HG03045 (cell line): Measurements from ENCODE around the gene AP5Z1.
A peak's percentile ranks its signal among the peaks of the same experiment; 100 is the strongest.

Experiments
- ATAC-seq: cut with Tn5 transposase; IDR thresholded peaks from one replicate; pipeline ENCODE4 v1.9.1; 2021; ENCODE audit warnings: mild to moderate bottlenecking, moderate library complexity; ENCODE audit not compliant: unreplicated experiment

Gene AP5Z1

DNA sequence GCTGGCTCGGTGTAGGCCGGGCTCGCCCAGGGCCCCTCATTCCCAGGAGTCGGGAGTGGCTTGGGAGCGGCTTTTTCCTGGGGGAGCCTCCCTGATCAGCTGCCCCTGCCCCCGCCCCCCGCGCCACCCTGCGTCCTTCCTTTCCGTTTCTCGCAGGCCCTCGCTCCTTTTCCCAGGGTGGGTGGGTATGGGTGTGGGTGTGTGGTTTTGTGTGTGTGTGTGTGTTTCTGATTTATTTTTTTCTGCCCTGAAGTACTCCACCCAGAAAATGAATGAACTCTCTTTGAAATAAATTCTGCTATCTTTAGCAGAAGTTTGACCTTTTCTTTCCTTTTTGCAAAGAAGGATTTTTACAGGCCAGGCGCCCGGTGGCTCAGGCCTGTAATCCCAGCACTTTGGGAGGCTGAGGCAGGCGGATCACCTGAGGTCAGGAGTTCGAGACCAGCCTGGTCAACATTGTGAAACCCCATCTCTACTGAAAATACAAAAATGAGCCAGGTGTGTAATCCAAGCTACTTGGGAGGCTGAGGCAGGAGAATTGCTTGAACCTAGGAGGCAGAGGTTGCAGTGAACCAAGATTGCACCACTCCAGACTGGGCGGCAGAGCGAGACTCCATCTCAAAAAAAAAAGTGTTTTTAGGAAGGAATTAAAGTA, 30.0 kb upstream of the AP5Z1 start:
- peak; percentile 17 for ATAC-seq

DNA sequence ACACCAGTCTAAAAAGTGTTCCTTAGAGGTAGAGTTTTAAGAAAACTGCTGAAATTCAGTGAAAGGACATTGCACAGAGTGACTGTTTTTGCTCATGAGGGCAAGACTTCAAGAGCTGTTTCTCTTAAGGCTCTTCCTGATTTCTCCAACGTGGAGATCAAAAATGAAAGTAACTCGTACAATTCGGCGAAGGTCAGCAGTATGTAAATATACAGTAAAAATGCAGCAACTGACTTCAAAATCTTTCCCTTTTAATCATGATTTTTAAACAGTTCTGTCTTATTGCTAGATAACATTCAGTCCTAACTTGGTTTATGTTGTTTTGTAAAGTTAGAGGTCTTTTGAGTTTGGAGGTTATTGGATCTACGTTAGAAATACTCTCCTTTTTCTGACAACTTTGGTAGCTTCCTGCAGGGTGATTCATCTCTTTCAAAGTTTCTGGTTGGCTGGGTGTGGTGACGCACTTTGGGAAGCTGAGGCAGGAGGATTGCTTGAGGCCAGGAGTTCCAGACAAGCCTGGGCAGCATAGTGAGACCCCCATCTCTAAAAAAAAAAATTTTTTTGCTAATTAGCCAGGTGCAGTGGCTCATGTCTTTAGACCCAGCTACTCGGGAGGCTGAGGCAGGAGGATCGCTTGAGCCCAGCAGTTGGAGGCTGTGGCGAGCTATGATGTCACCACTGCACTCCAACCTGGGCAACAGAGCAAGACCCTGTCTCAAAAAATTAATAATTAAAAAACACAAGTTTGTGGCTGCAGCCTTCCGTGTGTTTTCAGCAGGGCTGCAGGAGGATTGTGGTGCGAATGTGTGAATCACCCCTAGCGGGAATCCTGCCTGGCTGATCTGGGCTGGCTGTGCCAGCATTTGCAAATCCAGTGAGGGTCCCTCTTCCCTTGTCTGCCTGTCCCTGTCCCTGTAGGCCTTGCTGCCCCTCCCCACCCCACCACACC, 29.2 kb upstream of the AP5Z1 start:
- ATAC-seq, result no peak

GRCh38 chr7:4747013-4747412, 28.4 kb upstream of the AP5Z1 start:
- ATAC-seq, result no peak

- ATAC-seq, result no peak
Measured at GRCh38 chr7:4747746-4748145, 27.7 kb upstream of the AP5Z1 start.

- no peak for ATAC-seq
Measured at GRCh38 chr7:4748231-4748681, 27.2 kb upstream of the AP5Z1 start.

DNA sequence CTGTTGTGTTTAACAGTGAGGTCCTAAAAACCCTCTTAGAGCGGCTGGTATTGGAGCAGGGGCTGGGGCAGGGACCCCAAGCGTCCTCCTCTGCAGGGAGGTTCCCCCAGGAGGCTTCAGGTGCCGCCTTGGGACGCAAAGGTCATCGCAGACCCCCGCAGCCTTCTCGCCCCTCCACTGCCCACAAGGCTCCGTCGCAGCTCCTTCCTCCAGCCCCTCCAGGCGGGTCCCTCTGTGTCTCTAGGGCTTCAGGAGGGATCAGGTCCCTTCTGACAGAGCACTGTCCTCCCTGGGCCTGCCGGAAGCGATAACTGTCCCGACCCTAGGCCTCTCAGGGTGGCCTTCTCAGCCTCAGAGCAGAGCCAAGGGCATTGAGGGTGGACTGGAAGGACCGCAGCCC, 26.1 kb upstream of the AP5Z1 start:
- no peak for ATAC-seq

DNA sequence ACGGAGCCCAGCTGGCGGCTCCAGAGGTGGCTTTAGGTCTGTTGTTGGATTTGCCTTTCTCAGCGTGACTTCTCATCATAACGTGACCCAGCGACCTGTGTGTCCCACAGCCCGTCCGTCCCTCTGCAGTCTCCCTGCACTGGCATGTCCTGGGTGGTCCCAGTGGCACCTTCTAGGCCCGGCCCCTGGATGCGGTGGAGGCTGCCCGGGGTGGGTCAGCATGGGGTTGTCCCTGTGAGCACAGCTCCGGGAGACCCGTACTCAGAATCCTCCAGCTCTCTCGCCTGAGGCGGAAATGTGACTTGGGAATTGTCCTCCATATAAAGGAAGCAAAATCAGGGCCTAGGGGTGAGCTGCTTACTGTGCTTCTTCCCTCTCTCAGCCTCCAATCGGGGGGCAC, 25.6 kb upstream of the AP5Z1 start:
- ATAC-seq, result no peak

- ATAC-seq, result no peak
Measured at GRCh38 chr7:4751398-4751947, 23.9 kb upstream of the AP5Z1 start.

- no peak for ATAC-seq
Measured at GRCh38 chr7:4753598-4754432, 21.6 kb upstream of the AP5Z1 start.

DNA sequence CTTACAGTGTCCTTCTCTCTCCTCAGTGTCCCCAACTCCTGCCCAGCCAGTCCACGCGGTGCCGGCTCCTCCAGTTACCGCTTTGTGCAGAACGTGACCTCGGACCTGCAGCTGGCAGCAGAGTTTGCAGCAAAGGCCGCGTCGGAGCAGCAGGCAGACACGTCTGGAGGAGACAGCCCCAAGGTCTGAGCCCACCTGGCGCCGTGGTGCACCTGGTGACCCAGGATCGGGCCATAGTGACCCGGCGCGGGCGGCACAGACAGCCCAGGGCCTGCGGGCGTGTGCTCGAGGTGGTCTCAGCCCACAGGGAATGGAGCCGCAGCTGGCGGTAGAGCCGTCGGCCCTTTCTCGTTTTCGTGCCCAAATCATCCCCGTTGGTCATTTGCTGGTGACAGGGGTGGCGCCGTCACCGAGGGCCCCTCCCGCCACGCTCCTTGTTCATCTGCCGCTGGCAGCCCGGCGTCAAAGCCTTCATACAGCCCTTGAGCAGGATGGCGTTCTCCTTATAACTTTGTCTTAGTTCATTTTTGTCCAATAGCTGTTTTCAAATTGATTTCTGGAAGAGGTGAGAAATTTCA, 20.9 kb upstream of the AP5Z1 start:
- no peak for ATAC-seq

GRCh38 chr7:4755045-4755444, 20.4 kb upstream of the AP5Z1 start:
- no peak for ATAC-seq

DNA sequence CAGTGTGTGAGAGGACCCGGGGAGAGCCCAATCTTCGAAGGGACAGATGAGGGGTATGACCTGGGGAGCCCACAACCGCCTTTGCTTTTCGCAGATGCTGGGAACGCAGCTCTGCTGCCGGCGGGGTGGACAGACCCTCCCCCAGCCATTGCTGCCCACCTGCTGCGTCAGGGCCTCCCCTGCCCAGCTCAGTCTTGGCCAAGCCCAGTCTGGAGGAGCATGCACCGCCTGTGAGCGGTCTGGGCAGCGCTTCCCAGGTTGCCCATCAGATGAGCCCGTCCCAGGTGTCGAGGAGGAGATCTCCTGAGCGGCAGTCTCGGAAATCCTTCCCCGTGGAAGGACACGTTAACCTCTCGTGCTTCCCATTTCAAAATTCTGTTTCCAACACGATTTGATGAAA, 17.3 kb upstream of the AP5Z1 start:
- no peak for ATAC-seq

DNA sequence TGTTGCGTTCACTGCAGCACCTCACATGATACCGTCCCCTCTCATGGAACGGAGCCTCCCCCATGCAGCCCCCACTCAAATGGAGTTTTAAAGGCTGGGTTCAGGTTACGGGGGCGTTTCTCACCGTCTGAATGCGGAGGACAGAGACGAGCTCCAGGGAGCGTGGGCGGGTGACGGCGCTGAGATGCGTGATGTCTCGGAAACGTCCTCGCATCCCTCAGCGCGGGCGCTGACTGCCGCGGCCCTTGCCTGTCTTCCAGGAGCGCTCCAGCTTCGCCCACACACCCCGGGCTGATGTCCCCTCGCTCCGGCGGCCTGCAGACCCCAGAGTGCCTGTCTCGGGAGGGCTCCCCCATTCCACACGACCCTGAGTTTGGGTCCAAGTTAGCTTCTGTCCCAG, 16.6 kb upstream of the AP5Z1 start:
- ATAC-seq, result no peak

GRCh38 chr7:4759211-4759610, 16.2 kb upstream of the AP5Z1 start:
- ATAC-seq, result no peak

GRCh38 chr7:4760952-4761351, 14.5 kb upstream of the AP5Z1 start:
- no peak for ATAC-seq

DNA sequence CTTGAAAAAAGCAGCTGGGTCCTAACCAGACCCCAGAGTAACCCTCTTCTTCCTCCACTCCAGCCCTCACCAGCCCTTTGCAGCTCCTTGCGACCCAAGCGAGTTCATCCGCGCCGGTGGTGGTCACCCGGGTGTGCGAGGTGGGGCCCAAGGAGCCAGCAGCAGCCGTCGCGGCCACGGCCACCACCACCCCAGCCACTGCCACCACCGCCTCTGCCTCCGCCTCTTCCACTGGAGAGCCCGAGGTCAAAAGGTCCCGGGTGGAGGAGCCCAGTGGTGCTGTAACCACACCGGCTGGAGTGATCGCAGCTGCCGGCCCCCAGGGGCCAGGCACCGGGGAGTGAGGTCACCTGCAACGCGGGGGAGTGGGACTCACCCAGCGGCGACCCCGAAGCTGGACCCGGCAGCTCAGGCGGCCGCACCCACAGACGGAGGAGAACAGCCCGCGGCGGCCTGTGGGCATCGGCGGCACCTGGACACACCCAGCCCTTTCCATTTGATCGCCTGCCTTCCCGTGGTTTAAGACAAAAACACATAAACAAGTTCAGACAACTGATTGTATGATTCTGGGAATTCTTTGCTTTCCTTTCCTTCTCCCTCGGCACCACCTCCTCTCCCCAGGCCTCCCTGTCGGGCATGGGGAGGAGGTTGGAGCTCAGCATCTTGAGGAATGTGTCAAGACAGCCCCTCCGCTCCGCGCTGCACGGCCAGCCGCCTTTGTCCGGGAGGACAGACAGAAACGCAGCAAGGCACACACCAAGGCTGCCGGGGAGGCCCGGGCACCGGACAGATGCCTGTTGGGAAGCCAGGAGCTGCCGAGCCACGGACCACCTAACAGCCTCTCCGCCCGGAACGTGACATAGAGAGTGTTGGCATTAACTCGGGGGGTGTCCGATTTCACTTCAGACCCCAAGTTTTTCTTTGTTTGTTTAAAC, 13.0 kb upstream of the AP5Z1 start:
- no peak for ATAC-seq

GRCh38 chr7:4763091-4763793, 12.2 kb upstream of the AP5Z1 start:
- ATAC-seq, result no peak

DNA sequence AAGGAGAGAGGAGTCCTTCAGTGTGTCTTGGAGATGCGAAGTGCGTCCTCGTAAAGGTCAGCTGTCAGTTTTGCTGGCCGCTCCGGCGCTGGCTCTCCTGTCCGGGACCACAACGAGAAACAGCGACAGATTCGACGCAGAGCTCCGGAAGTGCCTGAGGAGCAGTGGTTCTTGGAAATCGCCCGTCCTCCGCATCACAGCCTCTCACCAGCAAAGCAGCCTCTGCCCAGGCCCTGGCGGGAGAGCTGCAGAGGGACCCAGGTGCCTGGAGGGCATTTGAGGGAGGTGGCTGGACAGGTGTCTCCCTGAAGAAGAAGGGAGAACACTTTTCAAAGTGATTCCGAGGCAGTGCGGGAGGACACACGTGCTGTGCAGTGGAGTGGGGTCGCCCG, 11.6 kb upstream of the AP5Z1 start:
- no peak for ATAC-seq

DNA sequence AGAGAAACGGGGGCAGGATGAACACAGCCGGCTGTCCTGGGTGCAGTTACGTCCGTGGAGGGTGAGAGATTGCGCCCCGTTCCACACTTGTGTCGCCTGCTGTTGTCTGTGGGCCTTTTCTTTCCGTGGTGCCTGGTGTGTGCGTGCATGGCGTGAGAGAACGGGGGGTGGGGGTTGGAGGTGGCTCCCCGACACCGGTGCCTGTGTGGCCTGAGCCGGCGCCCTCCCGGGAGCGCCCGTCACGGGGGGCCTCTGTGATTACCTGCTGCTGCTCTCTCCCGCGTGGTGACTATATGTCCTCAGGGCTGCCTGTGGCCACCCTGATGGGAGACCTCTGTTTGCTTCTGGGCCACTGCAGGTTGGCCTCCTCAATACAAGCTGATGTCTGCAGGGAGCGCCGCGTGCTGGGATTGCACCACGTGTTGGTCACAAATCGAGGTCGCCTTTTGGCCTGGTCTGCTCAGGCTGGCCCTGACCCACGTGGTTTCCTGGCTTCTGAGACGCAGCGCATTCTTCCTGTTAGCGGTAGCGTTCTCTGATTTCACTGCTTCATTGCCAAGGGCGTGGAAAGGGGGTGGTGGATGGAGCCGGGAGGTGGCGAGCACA, 10.9 kb upstream of the AP5Z1 start:
- ATAC-seq, result no peak
